Uterus (tissue), 2 donors: ENCODE results near the gene RPL37.

Source experiments
- CTCF ChIP-seq, 4 experiments: fragments of 200-600 bp in 2 of 4; fragments of 450-650 bp in 2 of 4; sonication (generic) in 2 of 4; IDR thresholded peaks; one replicate each; pipeline ENCODE4 v1.5.1; 2016 to 2019; ENCODE audit warnings: antibody characterized with exemption in 4 of 4, mild to moderate bottlenecking in 2 of 4, moderate library complexity in 1 of 4
- POLR2A ChIP-seq, 2 donors: fragments of 450-650 bp; IDR thresholded peaks; one replicate each; pipeline ENCODE4 v1.6.1; 2016; ENCODE audit warnings: antibody characterized with exemption in 2 of 2, mild to moderate bottlenecking in 1 of 2, moderate library complexity in 1 of 2

GRCh38 chr5:40790947-40791593 is 44.0 kb downstream of the RPL37 start:
- TF ChIP-seq CTCF (IDR thresholded peaks at IDR 0.05) (no peak), POLR2A (IDR thresholded peaks at IDR 0.05) (no peak)
